Fibroblast of peridontal ligament (primary cell): ENCODE measurements around the gene SLC25A34.
A peak's percentile ranks its signal among the peaks of the same experiment; 100 is the strongest.

Source experiments
- DNase-seq: peaks from one replicate; pipeline ENCODE4 v3.0.0-alpha.2; 2010; ENCODE audit errors: extremely low read depth

The SLC25A34 gene

DNA sequence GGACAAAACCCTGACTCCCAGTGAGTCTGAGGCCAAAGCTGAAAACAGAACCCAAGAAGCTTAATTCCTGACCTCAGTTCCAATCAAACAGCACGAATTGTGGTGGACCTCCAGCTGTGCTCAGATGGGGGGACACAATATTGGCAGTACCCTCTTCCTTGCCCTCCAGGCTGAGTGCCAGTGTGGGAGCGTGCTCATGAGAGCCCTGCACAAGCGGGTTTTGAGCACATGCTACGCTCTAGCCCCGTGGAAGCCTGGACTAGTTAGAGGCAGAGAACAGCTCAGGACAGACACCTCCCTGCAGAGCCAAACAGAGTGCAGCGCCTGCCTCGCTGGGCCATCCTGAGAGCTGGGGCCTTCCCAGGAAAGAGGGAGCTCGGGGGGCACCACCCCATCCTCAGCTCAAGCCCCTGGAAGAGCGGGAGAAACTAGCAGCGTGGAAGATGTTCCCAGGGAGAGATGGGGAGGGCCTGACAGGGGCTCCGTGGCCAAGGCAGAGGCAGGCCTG lies 2.8 kb upstream of the SLC25A34 start:
- DNase-seq: no peak

DNA sequence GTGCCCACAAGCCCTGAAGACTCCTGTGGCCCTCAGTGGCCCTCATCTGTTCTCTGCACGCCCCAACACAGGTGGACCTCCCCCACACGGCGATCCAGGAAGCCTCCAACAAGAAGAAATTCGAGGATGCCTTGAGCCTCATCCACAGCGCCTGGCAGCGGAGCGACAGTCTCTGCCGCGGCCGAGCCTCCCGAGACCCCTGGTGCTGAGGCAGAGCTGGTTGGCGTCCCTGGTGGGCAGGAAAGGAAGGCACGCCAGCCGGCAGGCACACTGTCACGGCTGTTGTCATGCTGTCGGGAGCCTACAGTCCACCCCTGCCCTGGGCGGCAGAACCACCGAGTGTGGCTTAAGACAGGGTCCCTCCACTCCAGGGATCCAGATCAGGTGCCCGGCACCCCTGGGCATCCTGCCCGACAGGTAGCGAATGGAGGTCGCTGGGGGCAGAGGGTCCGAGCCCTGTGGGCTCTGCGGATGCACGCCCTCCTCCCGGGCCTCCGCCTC lies 2.3 kb upstream of the SLC25A34 start:
- no peak for DNase-seq

DNA sequence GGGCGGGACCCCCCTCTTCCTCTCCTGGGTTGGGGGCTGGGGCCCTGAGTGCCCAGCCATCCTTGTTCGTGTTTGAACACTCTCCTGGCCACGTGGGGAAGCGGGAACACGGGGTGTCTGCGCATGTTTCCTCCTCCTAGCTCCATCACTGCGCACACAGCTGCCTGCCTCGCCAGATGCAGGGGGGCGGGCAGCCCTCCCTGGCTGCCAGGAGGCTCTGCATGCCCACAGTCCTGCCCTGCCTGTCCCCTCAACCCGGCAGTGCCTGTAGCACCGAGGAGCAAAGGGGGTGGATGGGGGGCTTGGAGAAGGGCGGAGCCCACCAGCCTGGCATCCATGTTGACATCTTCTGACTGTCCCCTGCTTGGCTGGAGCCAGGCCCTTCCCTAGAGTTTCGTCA lies 1.8 kb upstream of the SLC25A34 start:
- no peak for DNase-seq

DNA sequence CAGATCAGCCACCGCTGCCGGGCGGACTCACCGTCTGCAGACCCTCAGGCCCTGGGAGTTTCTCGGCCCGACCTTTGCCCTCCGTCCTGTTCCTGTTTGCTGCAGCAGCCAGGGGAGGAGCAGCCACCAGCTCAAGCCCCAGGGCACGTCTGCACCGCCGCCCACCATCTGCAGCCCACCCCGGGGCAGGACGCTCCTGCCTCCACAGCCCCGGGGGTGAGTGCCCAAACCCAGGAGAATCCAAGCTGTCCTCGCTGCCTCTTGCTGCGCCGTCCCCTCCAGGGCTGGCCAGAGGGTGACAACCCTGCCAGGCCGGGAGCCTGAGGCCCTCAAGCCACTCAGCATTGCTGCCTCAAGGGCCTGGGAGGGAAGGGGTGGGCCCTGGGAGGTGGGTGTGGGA lies 1.2 kb upstream of the SLC25A34 start:
- DNase-seq: no peak

DNA sequence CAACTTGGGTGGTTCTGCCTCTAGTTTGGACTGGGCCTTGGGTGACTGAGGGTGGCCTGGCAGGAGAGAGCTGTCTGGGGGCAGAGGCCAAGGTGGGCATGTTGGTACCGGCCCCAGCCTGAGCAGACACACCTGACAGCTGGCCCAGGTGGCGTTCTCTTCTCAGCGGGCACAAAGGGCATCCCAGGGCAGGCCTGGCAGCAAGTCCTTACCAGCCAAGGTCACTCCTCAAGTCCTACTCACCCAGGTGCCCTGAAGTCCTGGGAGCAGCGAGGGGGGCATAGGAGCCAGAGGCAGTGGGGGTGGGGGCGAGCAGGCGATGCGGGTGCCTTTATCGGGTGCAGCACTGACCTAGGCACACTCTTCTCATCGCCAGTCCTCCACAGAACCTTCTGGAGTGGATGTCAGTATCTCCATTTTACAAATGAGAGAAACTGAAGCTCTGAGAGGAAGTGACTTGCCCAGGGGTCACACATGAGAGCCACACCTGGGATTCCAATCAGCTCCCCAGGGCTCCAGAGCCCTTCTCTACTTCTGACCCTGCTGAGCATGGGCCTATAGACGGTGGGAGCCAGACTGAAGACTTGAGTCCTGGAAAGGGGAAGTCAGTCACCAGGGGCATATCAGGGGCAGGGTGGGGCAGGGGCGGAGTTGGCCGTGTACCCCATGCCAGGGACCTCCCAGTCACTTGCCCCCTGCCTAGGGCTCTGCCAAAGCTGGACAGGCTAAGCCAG lies 587 bp upstream of the SLC25A34 start:
- DNase-seq: no peak

DNA sequence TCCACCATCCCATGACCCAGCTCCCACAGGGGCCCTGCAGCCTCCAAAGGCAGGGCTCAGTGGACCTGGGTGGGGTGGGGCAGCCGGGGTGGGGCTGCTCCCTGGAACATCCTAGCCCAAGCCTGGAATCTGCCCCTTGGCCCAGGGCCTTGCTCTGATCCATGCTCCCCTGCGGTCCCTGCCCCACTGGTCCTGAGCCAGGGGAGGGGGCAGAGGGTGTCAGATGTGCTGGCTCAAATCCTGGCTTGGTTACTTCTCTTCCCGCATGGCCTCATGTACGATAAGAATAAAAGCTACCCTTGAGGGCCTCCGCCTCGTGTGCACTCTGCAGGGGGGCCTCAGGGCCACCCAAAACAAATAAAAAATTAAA lies 819 bp downstream of the SLC25A34 start:
- no peak for DNase-seq

DNA sequence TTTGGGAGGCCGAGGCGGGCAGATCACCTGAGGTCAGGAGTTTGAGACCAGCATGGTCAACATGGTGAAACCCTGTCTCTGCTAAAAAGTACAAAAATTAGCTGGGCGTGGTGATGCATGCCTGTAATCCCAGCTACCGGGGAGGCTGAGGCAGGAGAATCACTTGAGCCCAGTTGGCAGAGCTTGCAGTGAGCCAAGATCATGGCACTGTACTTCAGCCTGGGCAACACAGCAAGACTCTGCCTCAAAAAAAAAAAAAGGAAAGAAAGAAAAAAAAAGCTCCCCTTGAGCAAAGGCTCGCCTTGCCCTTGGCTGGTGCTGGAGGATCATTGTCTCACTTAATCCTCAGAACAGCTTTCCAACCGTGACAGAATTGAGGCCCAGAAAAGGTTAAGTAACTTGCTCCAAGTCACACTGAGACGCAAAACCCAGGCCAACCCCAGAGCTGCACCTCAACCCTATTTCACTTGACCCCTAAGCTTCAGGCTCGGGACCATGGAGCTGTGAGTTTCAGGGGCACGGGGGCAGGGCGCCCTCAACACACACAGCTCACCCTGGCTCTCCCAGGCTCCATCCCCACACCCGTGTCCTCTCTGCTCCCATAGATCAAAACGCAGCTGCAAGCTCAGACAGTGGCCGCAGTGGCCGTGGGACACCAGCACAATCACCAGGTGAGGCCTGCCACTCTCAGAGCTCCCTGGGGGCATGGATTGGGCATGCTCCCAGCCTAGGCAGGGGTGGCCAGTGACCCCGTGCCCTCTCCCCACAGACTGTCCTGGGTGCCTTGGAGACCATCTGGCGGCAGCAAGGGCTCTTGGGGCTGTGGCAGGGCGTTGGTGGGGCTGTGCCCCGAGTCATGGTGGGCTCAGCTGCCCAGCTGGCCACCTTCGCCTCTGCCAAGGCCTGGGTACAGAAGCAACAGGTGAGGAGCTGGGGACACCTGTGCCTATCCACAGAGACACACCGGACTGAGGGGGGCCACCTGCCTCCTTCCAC lies 1.6 kb downstream of the SLC25A34 start:
- DNase-seq: no peak

DNA sequence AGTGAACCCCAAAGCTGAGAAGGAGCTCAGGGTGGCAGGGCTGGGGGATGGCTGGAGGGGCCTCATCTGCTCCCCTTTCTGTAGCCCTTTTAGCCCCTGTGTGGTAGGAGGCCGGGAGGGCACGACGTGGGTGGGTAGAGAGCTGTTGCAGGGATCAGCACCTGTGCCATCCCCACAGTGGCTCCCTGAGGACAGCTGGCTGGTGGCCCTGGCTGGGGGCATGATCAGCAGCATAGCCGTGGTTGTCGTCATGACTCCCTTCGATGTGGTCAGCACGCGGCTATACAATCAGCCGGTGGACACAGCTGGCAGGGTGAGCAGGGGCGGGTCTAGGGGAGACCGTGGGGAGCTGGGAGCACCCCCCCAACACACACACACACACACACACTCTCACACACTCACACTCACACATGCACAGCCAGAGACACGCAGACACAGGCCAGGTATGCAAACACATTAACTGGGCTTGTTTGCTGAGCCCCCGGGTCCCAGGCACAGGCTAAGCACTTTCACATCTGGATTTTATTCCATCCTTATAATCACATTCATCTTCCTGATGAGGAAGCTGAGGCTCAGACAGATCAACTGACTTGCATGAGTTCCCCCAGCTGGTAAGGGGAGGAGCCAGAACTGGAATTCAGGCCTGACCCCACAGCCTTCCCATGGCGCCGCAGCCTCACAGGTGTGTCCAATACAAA lies 2.5 kb downstream of the SLC25A34 start:
- peak; percentile 12 for DNase-seq

DNA sequence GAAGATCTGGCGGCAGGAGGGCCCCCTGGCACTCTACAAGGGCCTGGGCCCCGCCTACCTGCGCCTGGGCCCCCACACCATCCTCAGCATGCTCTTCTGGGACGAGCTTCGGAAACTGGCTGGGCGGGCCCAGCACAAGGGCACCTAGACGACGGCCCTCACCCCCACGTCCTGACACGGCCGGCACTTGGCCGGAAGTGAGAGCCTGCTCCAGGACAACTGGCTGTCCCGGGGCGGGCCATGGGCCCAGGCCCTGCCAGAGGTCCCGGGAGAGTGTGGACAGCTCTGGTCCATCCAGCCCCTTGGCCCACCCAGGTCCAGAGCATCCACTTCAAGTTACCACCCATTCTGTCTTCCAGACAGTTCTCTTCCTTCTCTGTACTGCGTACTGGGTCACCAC lies 3.2 kb downstream of the SLC25A34 start:
- no peak for DNase-seq

DNA sequence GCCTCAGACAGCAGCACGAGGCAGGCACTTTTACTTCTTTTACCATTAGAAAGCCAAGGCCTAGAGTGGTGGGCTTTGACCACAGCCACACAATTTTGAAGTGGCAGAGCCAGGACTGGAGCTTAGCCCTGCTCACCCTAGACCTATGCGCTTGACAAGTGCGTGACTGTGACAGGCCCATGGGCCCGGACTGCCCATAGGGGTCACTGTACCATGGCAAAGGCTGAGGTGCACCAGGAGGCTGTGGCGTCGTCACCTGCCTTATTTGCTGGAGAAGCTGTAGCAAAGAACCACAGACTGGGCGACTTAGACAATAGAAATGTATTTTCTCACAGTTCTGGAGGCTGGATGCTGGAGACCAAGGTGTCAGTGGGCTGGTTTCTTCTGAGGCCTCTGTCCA lies 3.7 kb downstream of the SLC25A34 start:
- DNase-seq: no peak

DNA sequence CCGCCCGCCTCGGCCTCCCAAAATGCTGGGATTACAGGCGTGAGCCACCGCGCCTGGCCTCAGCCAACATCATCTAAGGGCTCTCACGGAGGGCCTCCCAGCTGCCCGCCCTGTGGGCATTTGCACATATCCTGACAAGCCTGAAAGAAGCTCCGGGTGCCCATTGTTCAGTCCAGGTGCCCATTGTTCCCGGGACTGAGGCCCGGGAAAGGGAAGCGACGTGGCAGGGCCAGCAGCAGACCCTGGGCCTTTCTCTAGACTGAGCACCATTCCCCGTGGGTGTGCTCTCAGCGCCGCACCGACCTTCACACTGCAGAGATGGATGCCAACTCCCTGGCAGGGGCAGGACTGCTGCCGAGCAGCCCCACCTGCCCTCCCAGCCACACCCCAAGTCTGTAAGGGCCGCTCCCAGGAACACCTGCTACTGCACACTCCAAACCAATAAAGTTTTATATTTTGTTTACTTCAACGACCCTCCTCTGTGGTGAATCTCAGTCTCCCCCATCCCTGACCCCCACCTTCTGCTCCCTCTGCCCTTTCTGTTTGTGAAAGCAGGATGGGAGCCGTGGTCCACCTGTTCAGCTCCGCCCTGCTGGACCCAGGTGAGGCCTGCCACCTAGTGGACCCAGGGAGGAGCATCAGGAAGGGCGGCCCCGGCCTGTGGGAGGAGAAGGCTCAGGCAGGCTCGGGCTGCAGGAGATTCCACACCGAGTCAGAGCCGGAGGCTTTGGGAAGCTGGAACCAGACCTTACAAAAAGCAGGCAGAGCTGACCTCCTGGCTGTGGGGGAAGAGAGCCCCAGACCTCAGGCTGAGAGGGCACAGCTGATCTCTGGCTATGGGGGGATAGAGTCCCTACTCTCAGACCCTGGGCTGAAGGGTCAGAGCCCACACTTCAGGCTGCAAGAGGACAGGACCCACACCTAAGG lies 5.1 kb downstream of the SLC25A34 start:
- DNase-seq: peak; percentile 37

DNA sequence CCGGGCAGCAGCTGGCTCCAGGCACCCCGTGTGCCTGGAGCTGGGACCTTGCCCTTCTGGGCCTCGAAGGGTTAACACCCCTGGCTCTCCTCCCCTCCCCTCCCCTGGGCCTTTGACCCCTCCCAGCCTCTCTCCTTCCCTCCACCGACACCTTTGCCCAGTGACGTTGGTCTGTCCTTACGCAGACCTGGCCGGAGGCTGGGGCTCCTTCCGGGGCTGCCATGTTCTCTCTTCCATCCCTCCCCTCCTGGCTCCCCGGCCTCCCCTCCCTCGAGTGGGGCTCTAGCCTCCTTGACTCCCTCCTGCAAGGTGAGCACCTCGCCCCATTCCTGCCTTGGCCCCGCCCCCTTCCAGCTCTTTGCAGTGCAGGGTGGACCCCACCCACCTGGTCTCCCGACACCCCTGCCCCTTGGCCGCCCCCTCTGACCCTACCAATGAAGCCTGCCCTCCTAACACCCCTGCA lies 6.3 kb downstream of the SLC25A34 start, which contains the start of gene TMEM82:
TSS of gene TMEM82 (plus strand) at position 161 of the 463 bp plus-strand sequence. CDS start at position 222, 61 bp downstream.
- no peak for DNase-seq

DNA sequence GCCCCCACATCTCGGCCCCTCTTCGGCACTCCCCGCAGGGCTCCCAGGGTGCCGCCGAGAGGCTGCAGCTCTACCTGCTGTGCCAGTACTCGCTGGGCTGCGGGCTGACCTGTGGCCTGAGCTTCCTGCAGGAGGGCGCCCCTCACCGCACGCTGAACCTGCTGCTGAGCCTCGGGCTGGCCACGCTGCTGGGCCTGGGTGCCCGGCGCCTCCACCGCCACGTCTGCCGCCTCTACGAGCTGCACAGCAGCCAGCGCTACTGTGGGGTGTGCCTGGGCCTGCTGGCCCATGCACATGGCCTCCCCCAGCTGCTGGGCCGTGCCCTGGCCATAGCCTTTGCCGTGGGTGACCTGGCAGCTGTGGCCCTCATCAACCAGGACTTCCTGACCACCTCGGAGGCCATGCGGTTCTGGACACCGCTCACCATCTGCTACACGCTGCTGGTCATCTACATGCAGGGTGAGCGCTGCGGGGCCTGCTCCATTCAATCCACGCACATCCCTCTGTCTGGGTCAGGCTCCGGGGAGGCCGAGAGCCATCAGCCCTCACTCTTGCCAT lies 8.1 kb downstream of the SLC25A34 start:
- DNase-seq: no peak

DNA sequence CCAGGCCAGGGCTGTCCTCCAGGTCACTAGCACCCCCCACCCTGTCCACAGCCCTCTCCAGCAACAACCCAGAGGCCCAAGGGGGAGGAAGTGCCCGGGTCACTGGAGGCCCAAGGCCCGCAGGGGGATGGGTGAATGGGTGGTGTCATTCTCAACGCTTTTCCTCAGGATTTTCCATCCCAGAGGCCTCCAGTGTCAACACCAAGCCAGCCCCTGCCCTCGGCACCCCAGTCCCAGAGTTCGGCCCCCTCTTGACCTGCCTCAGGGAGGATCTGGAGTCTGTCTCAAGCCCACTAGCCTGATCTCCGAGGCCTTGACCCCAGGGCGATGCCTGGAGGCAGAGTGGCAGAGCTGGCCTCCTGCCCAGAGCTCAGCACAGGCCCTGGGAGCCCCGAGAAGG lies 11.3 kb downstream of the SLC25A34 start:
- DNase-seq: no peak

DNA sequence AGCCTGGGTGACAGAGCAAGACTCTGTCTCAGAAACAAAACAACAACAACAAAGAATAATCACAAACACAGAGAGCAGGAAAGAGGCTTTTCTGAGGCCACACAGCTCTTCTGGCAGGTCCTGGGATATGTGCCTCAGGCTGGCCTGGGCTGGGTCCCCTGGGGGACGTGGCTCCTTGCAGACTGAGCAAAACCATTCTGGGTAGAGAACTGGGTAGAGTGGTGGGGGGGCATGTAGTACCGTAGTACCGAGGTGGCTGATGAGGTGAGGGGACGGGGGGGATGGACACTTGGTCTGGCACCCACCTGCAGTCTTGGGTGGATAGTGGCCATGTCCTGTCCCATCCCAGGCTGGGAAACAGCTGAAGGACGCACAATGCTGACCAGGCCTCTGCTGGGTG lies 12.2 kb downstream of the SLC25A34 start:
- no peak for DNase-seq

DNA sequence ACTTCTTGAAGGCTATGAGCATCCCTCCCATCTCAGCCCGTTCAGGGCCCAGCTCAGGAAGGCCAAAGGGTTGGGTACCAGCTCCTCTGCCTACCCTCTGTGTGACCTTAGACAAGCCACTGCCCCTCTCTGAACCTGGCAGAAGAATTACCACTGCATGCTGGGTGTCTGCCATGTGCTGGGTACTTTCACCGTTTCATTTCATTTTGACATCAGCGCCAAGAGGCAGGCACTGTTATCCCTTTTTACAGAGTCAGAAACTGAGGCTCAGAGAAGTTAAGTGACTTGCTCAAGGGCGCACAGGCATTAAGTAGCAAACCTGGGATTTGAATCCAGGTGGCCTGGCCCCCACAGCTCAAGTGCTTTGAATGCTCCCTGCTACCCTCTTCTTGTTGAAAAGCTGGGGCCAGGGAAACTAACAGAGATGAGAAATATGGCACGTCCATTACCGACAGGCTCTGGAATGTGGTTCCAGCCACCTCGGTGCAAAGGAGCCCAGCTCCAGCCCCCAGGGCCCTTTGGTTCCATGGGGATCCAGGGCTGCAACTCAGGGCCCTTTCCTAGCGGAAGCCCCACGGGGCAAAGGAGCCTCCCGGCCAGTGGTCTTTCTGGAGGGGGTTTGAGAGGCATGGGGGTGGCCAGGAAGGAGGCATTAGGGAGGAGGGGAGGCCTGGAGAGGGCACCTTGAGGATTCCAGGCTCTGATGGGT lies 12.8 kb downstream of the SLC25A34 start:
- DNase-seq: no peak

DNA sequence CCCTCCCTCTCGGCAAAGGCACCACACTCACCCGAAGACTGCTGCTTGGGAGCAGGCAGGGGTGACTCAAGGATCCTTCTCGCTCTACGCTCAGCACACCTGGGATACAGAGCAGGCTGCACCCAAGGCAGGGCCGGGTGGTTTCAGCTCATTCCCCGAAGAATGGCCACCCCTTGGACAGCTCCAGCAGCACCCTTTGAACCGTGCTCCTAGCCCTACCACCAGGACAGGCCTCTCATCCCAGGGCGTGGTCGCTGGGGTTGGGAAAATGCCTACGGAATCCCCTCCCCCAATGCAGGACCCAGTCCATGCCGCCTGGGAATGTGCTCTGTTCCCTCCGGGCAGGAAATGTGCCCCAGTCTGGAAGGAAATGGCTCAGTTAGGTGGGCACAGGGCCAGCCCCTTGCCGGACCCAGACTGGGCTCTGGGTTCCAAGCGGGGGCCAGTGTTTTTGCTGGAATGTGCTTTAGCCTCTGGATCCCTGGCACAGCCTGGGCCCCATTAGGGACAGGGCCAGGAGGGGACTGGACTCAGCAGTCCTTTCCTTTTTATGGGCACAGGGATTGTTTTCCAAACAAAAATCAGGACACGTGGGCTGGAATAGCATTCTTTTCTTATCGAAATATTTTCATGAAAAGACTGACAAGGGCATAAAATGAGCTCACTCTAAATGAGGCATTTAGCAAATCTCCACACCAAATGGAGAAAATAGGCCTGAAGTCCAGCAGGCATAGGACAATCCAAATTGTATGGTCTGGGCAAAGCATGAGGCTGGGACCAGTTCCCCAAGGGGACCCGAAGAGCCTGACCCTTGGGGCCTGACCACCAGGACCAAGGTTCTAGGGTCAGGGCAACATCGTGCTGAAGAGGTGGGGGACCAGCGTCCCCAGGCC lies 13.6 kb downstream of the SLC25A34 start:
- DNase-seq: no peak

DNA sequence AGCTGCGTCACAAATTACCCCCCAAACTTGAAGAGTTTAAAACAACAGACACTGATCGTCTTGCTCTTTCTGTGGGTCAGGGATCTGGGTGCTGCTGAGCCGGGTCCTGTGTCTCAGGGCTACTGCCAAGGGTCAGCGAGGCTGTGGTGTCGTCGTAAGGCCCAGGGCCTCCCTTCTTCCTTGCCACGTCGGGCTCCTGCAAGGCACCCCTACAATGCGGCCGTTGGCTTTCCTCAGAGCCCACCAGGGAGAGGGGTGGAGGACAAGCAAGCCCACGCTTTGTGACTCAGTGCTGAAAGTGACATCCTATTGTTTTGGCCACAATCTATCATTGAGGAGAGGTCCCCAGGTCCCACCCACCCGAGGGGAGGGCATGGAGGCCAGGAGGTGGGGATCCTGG lies 14.9 kb downstream of the SLC25A34 start:
- DNase-seq: no peak

DNA sequence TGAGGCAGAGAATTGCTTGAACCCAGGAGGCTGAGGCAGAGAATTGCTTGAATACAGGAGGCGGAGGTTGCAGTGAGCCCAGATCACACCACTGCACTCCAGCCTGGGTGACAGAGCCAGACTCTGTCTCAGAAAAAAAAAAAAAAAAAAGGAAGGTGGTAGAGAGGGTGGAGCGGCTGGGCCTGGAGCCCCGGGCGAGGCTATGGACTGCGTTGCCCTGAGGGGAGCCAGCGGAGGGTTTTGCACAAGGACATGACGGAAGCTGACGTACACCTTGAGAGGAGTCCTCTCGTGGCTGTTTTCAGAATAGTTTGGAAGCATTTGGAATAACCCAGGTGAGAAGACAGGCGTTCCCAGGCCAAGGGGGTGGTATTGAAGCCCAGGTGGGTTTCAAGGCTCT lies 15.7 kb downstream of the SLC25A34 start:
- no peak for DNase-seq
